HFF-Myc (cell line): ENCODE data around the gene KIF21B.

ENCODE experiments used
- DNase-seq: peaks from one replicate; pipeline ENCODE4 v3.0.0-alpha.2; 2011; ENCODE audit warnings: low read depth; ENCODE audit errors: extremely low read depth
- H3K4me3 ChIP-seq: replicated peaks from 2 replicates; pipeline ENCODE4 v1.5.1; 2011; ENCODE audit warnings: low read depth, mild to moderate bottlenecking, control low read depth, low read length
- TF ChIP-seq, protein P1 (sequence below): IDR thresholded peaks from 2 replicates; pipeline ENCODE4 v1.5.1; 2012; ENCODE audit warnings: mild to moderate bottlenecking, low read depth, low read length, control low read depth; ENCODE audit errors: missing control alignments

KIF21B gene

GRCh38 chr1:201021630-201022492 is 1.7 kb downstream of the KIF21B start:
- H3K4me3 ChIP-seq = no peak overlapping the region
- TF ChIP-seq, protein P1, sequence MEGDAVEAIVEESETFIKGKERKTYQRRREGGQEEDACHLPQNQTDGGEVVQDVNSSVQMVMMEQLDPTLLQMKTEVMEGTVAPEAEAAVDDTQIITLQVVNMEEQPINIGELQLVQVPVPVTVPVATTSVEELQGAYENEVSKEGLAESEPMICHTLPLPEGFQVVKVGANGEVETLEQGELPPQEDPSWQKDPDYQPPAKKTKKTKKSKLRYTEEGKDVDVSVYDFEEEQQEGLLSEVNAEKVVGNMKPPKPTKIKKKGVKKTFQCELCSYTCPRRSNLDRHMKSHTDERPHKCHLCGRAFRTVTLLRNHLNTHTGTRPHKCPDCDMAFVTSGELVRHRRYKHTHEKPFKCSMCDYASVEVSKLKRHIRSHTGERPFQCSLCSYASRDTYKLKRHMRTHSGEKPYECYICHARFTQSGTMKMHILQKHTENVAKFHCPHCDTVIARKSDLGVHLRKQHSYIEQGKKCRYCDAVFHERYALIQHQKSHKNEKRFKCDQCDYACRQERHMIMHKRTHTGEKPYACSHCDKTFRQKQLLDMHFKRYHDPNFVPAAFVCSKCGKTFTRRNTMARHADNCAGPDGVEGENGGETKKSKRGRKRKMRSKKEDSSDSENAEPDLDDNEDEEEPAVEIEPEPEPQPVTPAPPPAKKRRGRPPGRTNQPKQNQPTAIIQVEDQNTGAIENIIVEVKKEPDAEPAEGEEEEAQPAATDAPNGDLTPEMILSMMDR = no peak
- DNase-seq = no peak

GRCh38 chr1:201020721-201021629 is 2.5 kb downstream of the KIF21B start:
- TF ChIP-seq, protein P1 = peak; percentile 32
- no peak for DNase-seq
- no peak overlapping the region for H3K4me3 ChIP-seq

DNA sequence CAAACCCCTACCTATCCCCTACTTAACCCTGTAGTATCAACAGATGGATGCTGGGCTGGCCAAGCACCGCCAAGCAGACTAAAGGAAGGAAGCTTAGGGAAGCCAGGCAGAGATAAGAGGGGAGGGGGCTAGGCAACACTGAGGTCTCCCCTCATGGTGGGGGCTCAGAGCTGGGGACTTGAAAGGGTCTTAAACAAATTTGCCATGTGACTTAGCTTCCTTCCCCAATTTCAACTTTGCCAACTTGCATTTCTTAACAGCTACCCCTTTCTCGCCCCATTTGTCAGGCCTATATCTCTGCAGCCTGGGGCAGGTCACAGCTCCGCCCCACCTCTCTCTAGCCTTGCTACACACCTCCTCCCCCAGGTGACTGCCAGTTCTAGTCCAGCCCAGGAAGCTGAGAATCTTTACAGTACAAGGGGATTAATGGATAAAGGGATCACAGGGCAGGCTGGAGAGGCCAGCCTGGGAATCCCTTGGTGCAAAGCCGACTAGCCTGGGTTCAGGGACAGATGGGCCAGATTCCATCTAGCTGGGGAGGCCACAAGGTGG is 3.4 kb downstream of the KIF21B start:
- H3K4me3 ChIP-seq = no peak overlapping the region
- DNase-seq = no peak
- TF ChIP-seq, protein P1 = no peak

DNA sequence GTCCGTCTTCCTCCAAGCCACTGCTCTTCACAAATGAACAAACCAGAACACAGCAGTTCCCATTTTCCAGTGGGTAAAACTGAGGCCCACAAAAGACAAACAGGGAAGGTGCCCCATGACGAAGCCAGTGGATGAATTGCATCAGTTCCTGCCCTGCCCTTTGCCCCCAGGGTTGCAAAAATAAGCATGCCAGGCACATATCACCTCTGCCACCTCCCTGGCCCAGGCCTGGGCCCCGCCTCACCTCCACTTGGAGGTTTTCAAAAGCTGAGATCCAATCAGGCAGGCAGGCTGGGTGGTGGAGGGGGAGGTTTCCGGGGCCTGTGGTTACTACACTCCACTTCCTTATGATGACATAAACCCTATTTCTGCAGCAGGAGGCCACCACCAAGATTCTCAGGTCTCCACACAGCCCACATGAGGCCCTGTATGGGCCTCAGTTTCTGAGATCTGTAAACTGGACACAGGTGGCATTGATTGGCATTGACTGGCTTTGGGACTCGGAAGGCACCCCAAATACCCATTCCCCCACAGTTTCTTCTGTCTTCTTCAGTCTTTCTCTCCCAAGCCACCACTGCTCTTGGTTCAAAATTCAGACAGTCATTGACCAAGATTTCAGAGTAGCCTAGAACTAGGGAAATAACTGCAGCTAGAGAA is 4.1 kb downstream of the KIF21B start:
- no peak overlapping the region for H3K4me3 ChIP-seq
- TF ChIP-seq, protein P1 = no peak
- no peak for DNase-seq

DNA sequence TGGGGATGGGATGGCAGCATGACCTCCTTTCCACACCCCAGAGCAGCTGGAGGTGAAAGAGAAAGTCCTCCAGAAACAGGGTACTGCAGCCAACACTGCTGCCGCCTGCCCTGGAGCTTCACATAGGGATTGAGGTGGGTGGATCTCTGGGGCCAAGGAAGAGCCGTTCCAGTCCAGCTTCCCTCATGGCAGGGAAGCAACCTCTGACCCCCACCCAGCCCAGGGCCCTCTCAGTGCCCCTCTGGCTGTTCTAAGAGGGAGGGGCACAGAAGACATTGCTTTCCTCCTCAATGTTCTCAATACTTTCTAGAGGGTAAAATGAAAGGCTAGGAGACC is 5.7 kb downstream of the KIF21B start:
- TF ChIP-seq, protein P1 = no peak
- DNase-seq = no peak
- H3K4me3 ChIP-seq = no peak overlapping the region
